AG09319 (cell line): ENCODE results near the gene ARHGEF10L.
"Not testable (repeated sequence)": the region's sequence is repeated elsewhere in the genome, so short reads cannot be mapped to it uniquely, and the experiment has no call there.

Source experiments
- DNase-seq: peaks from one replicate; pipeline ENCODE4 v3.0.0-alpha.2; 2010; ENCODE audit warnings: low read depth; ENCODE audit errors: extremely low read depth
- CTCF ChIP-seq: IDR thresholded peaks from 2 replicates; pipeline ENCODE4 v1.5.1; 2011; ENCODE audit warnings: low read depth, mild to moderate bottlenecking, inconsistent platforms, low read length, moderate library complexity

ARHGEF10L gene

GRCh38 chr1:17503146-17503545, 36.4 kb upstream of the ARHGEF10L start:
- no peak for DNase-seq
- TF ChIP-seq CTCF = no peak

- not testable (repeated sequence) for DNase-seq
Observed at GRCh38 chr1:17507200-17507599, 32.3 kb upstream of the ARHGEF10L start.

GRCh38 chr1:17507915-17508314, 31.6 kb upstream of the ARHGEF10L start:
- no peak for TF ChIP-seq CTCF
- DNase-seq = no peak

GRCh38 chr1:17509363-17509762, 30.1 kb upstream of the ARHGEF10L start:
- no peak for TF ChIP-seq CTCF

GRCh38 chr1:17510138-17510537, 29.4 kb upstream of the ARHGEF10L start:
- DNase-seq = no peak

More at GRCh38 chr1:17509363-17509762, 30.1 kb upstream of the ARHGEF10L start:
- no peak for DNase-seq

GRCh38 chr1:17511188-17511587, 28.3 kb upstream of the ARHGEF10L start:
- TF ChIP-seq CTCF = no peak
- DNase-seq = no peak

More at GRCh38 chr1:17510138-17510537, 29.4 kb upstream of the ARHGEF10L start:
- TF ChIP-seq CTCF = no peak

GRCh38 chr1:17513131-17513530, 26.4 kb upstream of the ARHGEF10L start:
- TF ChIP-seq CTCF = no peak
- DNase-seq = no peak

- no peak for TF ChIP-seq CTCF
- no peak for DNase-seq
Observed at GRCh38 chr1:17514776-17515175, 24.7 kb upstream of the ARHGEF10L start.
